GM18499 (cell line): ENCODE measurements around the gene SLC45A3.

Experiments used
- ATAC-seq: cut with Tn5 transposase; IDR thresholded peaks from one replicate; pipeline ENCODE4 v1.9.1; 2021; ENCODE audit warnings: moderate number of reproducible peaks; ENCODE audit not compliant: insufficient read depth, unreplicated experiment

The SLC45A3 gene

DNA sequence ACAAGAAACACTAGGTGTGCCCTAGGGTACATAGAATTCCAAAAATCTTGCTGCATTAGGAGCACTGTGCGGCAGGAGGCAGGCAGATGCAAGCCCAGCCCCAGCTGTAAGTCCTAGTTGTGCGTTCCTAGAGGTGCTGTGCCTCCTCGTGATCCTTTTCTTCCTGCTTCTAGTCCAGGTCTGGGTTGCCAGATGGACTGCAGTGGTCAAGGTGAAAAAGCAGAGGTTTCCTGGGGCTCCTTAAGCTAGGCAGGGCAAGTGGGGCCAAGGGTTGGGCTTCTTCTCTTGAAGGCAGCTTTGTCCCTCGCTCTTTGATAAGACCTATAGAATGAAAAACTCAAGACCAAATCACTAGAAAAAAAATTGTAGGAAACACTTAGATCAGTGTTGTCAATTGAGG is 21.6 kb upstream of the SLC45A3 start:
- no peak for ATAC-seq

DNA sequence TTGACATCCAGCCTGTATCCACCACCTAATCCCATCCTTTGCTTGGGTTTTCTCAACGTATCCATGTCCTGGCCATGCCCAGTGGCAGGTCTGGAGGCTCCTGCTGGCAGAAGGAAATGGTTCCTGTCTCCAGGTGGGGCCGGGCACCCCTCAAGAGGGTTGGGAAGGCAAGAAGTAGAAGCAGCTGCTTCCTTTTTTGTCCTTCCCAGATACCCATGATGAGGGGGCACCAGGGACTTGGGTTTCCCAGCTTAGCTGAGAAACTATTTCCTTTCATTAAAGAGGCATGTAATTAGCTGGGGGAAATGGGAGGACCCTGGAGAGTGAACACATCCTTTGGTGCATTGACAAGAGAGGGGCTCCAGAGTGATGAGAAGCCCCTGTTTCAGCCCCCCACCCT is 21.1 kb upstream of the SLC45A3 start:
- ATAC-seq, result no peak

GRCh38 chr1:205700865-205701401 is 20.6 kb upstream of the SLC45A3 start:
- no peak for ATAC-seq

DNA sequence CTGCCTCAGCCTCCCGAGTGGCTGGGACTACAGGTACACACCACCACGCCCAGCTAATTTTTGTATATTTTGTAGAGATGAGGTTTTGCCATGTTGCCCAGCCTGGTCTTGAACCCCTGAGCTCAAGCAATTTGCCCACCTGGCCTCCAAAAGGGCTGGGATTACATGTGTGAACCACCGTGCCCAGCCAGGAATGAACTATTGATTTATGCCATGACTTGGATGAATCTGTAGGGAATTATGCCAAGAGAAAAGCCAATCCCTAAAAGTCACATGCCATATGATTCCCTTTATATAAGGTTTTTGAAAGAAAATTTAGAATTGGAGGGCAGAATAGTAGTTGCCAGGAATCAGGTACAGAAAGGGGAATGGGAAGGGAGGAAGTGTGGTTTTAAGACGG is 19.1 kb upstream of the SLC45A3 start:
- no peak for ATAC-seq

DNA sequence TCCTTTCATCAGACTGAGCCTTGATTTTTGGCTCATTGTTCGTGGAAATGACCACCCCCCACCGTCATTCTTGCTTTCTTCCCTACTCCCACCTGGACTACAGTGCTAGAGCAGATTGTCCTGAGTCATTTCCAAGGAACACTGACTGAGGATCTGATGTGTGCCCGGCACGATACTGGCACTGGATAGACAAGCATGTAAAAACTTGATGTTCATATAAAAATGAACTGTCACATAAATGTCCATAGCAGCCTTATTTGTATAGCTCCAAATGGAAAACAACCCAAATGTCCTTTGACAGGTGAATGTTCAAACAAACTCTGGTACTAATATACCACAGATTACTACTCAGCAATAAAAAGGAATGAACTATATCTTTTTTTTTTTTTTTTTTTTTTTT is 18.6 kb upstream of the SLC45A3 start:
- ATAC-seq, result no peak

GRCh38 chr1:205693421-205693991 is 13.2 kb upstream of the SLC45A3 start:
- ATAC-seq, result no peak

DNA sequence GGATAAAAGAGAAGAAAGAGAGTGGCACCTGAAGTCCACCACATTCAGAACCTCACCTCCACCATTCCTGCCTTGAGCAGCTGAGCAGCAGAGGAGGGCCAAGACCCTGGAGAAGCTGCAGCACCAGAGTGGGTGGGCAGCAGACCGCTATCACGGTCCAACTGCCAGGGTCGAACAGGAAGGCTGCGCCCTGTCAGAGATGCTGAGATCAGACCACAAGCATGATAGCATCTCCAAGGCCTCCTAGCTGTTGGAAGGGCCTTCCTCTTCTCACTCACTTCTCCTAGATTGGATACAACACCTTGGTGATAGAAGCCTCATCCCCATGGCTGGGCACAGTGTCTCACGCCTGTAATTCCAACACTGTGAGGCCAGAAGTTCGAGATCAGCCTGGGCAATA is 12.1 kb upstream of the SLC45A3 start:
- ATAC-seq, result no peak

DNA sequence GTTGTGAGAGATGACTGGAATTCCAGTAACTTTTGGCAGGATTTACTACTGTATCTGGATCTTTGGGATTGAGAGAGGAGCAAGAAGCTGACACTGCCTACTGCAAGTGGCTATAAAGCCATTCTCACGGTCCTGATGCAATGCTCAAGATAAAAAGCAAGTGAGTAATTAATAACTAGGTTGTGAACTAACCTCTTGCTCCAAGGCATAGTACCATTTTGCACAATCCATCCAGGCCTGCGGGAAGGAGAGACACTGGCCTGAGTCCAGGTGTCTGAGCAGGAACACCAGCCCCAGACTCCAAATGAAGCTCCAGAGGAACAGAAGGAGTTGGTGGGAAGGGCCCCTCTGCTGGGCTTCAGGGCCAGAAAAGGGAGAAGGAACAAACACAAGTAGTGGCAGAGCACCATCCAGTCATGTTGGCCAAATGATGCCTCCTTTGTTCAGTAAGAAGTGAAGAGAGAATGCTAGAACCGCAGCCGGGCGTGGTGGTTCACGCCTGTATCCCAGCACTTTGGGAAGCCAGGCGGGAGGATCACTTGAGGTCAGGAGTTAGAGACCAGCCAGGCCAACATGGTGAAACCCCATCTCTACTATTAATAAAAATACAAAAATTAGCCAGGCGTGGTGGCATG is 9.9 kb upstream of the SLC45A3 start:
- no peak for ATAC-seq

GRCh38 chr1:205689479-205689878 is 9.2 kb upstream of the SLC45A3 start:
- ATAC-seq, result no peak

DNA sequence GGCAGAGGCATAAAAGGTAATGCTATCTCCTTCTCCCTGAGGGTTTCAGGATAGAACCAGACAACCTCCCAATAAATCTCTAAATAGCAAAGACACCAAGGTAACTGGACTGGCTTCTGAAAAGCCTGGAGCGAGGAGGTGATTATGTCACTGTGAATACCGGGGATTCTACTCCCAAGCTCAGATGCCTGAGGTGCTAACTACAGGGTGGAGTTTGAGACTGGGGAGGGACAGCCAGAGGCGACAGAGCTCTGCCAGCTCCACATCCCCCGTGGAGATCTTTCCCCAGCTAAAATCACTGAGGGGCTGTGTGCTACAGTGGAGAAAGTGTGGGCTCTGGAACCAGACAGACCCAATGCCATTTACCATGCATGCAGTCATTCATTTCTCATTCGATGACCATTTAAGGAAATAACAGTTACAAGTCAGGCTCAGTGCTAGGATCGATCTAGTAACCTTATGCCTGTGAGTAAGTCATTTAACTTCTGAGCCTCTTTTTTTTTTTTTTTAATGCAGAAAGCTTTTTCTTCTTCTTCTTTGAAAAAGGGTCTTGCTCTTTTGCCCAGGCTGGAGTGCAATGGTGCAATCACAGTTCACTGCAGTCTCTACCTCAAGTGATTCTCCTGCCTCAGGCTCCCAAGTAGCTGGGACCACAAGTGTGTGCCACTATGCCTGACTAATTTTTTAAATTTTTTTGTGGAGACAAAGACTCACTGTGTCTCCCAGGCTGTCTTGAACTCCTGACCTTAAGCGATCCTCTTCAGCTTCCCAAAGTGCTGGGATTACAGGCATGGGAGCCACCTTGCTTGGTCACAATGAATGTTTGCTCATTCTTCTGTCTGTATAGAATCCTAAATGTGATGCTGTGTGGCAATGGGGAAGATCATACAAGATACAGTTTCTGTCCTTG is 8.1 kb upstream of the SLC45A3 start:
- ATAC-seq, result no peak

DNA sequence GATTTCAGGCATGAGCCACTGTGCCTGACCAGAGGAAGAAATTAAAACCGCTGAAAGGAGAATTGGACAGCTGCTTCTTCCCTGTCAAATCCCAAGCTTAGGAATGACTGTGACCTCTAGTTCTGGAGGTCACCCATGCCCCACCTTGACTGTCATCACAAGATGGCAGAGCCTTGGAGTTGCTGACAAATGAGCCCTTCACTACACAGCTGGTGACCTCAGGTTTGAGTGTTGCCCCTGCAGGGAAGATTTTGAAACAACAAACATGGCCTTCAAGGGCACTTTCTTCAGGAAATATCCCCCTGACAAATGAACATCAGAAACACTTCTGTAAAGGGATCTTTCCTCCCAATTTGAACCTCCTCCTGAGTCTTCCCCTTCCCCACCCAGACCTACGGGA is 6.9 kb upstream of the SLC45A3 start:
- no peak for ATAC-seq

GRCh38 chr1:205681364-205681763 is 1.1 kb upstream of the SLC45A3 start:
- ATAC-seq, result no peak

DNA sequence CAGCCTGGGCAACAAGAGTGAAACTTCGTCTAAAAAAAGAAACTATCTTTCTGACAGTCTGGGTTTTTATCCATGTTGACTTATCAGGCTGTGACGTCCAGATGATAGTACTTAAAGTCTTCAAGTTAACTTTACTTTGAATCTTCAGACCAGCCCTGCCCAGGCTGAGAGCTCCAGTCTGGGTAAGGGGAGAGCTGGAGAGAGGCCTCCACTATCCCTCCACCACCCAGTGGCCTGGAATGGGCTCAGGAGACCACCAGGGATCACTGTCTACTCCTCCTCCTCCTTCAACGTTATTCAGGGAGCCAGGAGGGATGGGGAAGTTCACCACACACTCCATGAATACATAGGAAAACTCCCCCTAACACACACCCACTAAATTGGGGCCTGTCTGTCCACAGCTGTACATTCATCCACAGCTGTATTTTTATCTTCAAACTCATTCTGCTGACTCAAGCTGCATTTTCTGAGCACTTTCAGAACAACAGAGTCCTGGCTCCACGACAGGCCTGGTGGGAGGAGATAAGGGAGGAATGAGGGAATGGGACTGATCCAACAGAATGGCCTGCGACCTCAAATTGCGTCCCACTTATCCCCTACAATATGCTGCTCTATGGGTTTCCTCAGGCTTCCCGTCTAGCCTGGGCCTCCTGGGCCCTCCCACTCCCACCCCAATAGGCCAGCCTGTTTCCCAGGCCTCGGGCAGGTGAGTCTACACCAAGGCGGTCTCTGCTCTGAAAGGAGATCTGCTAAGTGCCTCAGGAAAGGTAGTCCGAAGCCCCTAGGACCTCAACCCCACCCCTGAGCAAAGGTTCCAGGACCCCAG is 1.8 kb downstream of the SLC45A3 start:
- ATAC-seq, result no peak

- no peak for ATAC-seq
Measured at GRCh38 chr1:205677167-205677566, 3.1 kb downstream of the SLC45A3 start.

- ATAC-seq, result no peak
Measured at GRCh38 chr1:205676597-205676996, 3.7 kb downstream of the SLC45A3 start.

- no peak for ATAC-seq
Measured at GRCh38 chr1:205676002-205676401, 4.3 kb downstream of the SLC45A3 start.

DNA sequence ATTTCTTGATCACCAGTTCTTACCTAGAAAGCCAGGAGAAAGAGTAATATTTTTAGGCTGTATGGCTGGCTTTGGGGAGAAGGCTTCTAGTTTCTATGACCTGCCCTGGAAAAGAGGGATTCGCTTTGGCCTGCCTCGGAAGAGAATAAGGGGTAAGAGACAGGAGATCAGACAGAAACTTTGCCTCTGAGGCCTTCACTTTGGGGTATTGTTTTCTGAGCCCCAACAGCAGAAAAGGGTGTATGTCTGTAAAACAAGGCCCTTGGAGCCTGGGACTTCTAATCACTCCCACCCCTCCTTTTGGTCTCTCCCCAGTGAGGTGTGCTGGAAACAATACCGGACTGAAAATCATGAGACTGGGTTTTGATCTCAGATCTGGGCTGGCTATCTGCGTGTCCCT is 5.1 kb downstream of the SLC45A3 start:
- no peak for ATAC-seq

- no peak for ATAC-seq
Measured at GRCh38 chr1:205672970-205673369, 7.3 kb downstream of the SLC45A3 start.

GRCh38 chr1:205672395-205672889 is 7.9 kb downstream of the SLC45A3 start:
- ATAC-seq, result no peak
